ENCODE data around the gene CDPF1. TPM values are rescaled to one million over a fixed set of nuclear protein-coding genes. Genes with fewer than 3 reads are reported as not detected.

CDPF1 gene
- total and polyA plus RNA-seq, 2 experiments from 2014 or later = 12.9 to 14.7 TPM

DNA sequence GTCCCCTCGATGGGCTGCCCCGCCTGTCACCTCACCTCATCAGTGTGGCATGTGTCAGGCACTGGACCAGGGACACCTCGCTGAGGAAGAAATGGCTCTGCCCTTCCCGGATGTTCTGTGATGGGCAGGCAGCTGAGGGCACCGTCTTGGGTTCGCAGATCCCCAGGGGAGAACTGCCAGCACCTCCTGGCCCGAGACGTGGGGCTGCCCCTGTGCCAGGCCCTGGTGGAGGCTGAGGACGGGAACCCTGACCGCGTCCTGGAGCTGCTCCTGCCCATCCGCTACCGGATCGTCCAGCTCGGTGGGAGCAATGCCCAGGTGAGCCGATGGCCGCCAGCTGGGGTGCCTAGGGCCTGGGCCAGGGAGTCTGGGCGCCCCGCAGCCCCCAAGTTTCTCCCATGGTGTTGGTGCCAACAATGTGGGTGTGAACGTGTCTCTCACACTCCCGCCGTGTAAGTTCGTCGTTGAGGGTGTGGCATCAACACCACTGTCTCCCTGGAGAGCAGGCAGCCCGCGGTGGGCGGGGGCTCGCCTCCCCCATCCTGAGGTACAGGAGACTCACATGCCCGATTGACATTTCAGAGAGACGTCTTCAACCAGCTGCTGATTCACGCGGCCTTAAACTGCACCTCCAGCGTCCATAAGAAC, 39.3 kb upstream of the CDPF1 start:
- in situ Hi-C loops (cut with MboI) = no loop called here

GRCh38 chr22:46288846-46289243, 38.8 kb upstream of the CDPF1 start:
- H3K4me1 ChIP-seq (ENCODE audit: insufficient read depth) = 0 out of 2 replicates have a peak, but pooled peaks cover 2% of the 10 kb centered on the region
- in situ Hi-C loops (cut with MboI) = no loop called here

More for the DNA sequence above, 39.3 kb upstream of the CDPF1 start:
- peaks cover 5% of the 10 kb centered on the region; the same call in 1 of the 2 replicates for H3F3A ChIP-seq (ENCODE audit: insufficient read depth)
- 0 out of 2 replicates have a peak, but pooled peaks cover 4% of the 10 kb centered on the region for H3K4me1 ChIP-seq (ENCODE audit: insufficient read depth)
- WGBS, 2 experiments (ENCODE audit: low coverage in 1 of 2, low lambda C conversion rate in 2 of 2, missing lambda C conversion rate in 2 of 2) = 89 to 90% methylated on average over 29 to 33 of the region's 33 CpGs
- no peak overlapping the region for H3K4me2 ChIP-seq (ENCODE audit: unreplicated experiment)
- H3K9me2 ChIP-seq (ENCODE audit: insufficient read depth) = no peaks in the 10 kb centered on the region
- H3K79me2 ChIP-seq (ENCODE audit: insufficient read depth) = no peaks in the 10 kb centered on the region
- no peak overlapping the region for H3K9ac ChIP-seq
- no peaks in the 10 kb centered on the region for H3K9me3 ChIP-seq (ENCODE audit: low read depth)
- H3K27ac ChIP-seq = no peak overlapping the region
- TF ChIP-seq EZH2 (IDR thresholded peaks at IDR 0.05; ENCODE audit: insufficient read depth, poor library complexity, severe bottlenecking) = no peak
- TF ChIP-seq EZH2phosphoT487 (IDR thresholded peaks at IDR 0.05; ENCODE audit: insufficient read depth, low read depth) = no peak
- no peaks in the 10 kb centered on the region for H3K27me3 ChIP-seq (replicated peaks; ENCODE audit: insufficient read depth)
- H3K4me3 ChIP-seq = no peak overlapping the region
- H3K36me3 ChIP-seq (ENCODE audit: low read depth) = peaks cover 15% of the 10 kb centered on the region; the same call in 1 of the 2 replicates
- no peak for DNase-seq
- no peaks in the 10 kb centered on the region for H4K20me1 ChIP-seq (ENCODE audit: insufficient read depth)
- H2AFZ ChIP-seq = no peak overlapping the region

GRCh38 chr22:46287873-46288751, 38.0 kb upstream of the CDPF1 start:
- H3K4me1 ChIP-seq (ENCODE audit: insufficient read depth) = no peaks in the 10 kb centered on the region
- no peak overlapping the region for H2AFZ ChIP-seq
- no peak overlapping the region for H3K9ac ChIP-seq
- in situ Hi-C loops (cut with MboI) = no loop called here
- no peak overlapping the region for H3K27ac ChIP-seq
- no peak for DNase-seq
- no peaks in the 10 kb centered on the region for H3K9me3 ChIP-seq (ENCODE audit: low read depth)
- H3K9me2 ChIP-seq (ENCODE audit: insufficient read depth) = no peaks in the 10 kb centered on the region
- WGBS, 2 experiments (ENCODE audit: low coverage in 1 of 2, low lambda C conversion rate in 2 of 2, missing lambda C conversion rate in 2 of 2) = 97 to 98% methylated on average over 21 to 24 of the region's 24 CpGs
- peaks cover 22% of the 10 kb centered on the region; the same call in 1 of the 2 replicates for H3K36me3 ChIP-seq (ENCODE audit: low read depth)
- H3K79me2 ChIP-seq (ENCODE audit: insufficient read depth) = no peaks in the 10 kb centered on the region
- H3K4me3 ChIP-seq = no peak overlapping the region
- no peaks in the 10 kb centered on the region for H4K20me1 ChIP-seq (ENCODE audit: insufficient read depth)
- no peak for TF ChIP-seq EZH2 (IDR thresholded peaks at IDR 0.05; ENCODE audit: insufficient read depth, poor library complexity, severe bottlenecking)
- no peak for TF ChIP-seq EZH2phosphoT487 (IDR thresholded peaks at IDR 0.05; ENCODE audit: insufficient read depth, low read depth)
- no peaks in the 10 kb centered on the region for H3K27me3 ChIP-seq (replicated peaks; ENCODE audit: insufficient read depth)
- no peaks in the 10 kb centered on the region for H3F3A ChIP-seq (ENCODE audit: insufficient read depth)
- no peak overlapping the region for H3K4me2 ChIP-seq (ENCODE audit: unreplicated experiment)

More at GRCh38 chr22:46288846-46289243, 38.8 kb upstream of the CDPF1 start:
- Histone ChIP-seq H3K9ac (no peak overlapping the region), H3K27me3 (replicated peaks; ENCODE audit: insufficient read depth) (no peaks in the 10 kb centered on the region), H3K27ac (no peak overlapping the region), H4K20me1 (ENCODE audit: insufficient read depth) (no peaks in the 10 kb centered on the region), H3K36me3 (ENCODE audit: low read depth) (peaks cover 21% of the 10 kb centered on the region; the same call in 1 of the 2 replicates), H3K9me2 (ENCODE audit: insufficient read depth) (no peaks in the 10 kb centered on the region), H3K4me2 (ENCODE audit: unreplicated experiment) (no peak overlapping the region), H3K79me2 (ENCODE audit: insufficient read depth) (no peaks in the 10 kb centered on the region), H3K9me3 (ENCODE audit: low read depth) (no peaks in the 10 kb centered on the region), H3F3A (ENCODE audit: insufficient read depth) (peaks cover 2% of the 10 kb centered on the region; the same call in 1 of the 2 replicates), H3K4me3 (no peak overlapping the region), H2AFZ (no peak overlapping the region)
- TF ChIP-seq EZH2 (IDR thresholded peaks at IDR 0.05; ENCODE audit: insufficient read depth, poor library complexity, severe bottlenecking) (no peak), EZH2phosphoT487 (IDR thresholded peaks at IDR 0.05; ENCODE audit: insufficient read depth, low read depth) (no peak)
- WGBS, 2 experiments (ENCODE audit: low coverage in 1 of 2, low lambda C conversion rate in 2 of 2, missing lambda C conversion rate in 2 of 2) = 89% methylated on average over 7 of the region's 7 CpGs
- no peak for DNase-seq

Measured in GM23248 (cell line).